Left kidney (tissue), 8 donors: Measurements from ENCODE around the gene TMEM86B. TPM values are rescaled to one million over a fixed set of nuclear protein-coding genes. Genes with fewer than 3 reads are reported as not detected.

Source experiments
- DNase-seq: peaks from one replicate; pipeline ENCODE4 v3.0.0-alpha.2; 2013
- long read RNA-seq, 8 donors: transcript quantifications; one replicate each; lab custom pipeline, GENCODE V29; 2026
- polyA plus RNA-seq: library from polyadenylated mRNA; unstranded; fragments of 120-200 nt; gene quantifications from one replicate; pipeline ENCODE4 v1.2.1, GENCODE V29; 2013; ENCODE audit not compliant: insufficient read length

TMEM86B gene, protein sequence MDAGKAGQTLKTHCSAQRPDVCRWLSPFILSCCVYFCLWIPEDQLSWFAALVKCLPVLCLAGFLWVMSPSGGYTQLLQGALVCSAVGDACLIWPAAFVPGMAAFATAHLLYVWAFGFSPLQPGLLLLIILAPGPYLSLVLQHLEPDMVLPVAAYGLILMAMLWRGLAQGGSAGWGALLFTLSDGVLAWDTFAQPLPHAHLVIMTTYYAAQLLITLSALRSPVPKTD
- 2.8 TPM for polyA plus RNA-seq
- long read RNA-seq, donor 1, partial matches to known transcripts, result 0 of 6 reads
- long read RNA-seq, donor 1, other reads (novel, unspliced or antisense), result 0 of 6 reads
- long read RNA-seq, donor 2, transcript TMEM86B-203 (2 exons, 1,508 nt), result major isoform, 5 of 6 reads
- long read RNA-seq, donor 2, partial matches to known transcripts, result 0 of 6 reads
- long read RNA-seq, donor 2, other reads (novel, unspliced or antisense), result 0 of 6 reads
- long read RNA-seq, donor 3, partial matches to known transcripts, result 0 of 2 reads
- long read RNA-seq, donor 3, other reads (novel, unspliced or antisense), result 0 of 2 reads
- long read RNA-seq, donor 4, partial matches to known transcripts, result 0 of 1 reads
- long read RNA-seq, donor 4, other reads (novel, unspliced or antisense), result 0 of 1 reads
- long read RNA-seq, donor 5, partial matches to known transcripts, result 0 of 2 reads
- long read RNA-seq, donor 5, other reads (novel, unspliced or antisense), result 0 of 2 reads
- long read RNA-seq, donor 6, partial matches to known transcripts, result 0 of 3 reads
- long read RNA-seq, donor 6, other reads (novel, unspliced or antisense), result 0 of 3 reads
- long read RNA-seq, donor 7, partial matches to known transcripts, result 0 of 4 reads
- long read RNA-seq, donor 7, other reads (novel, unspliced or antisense), result 0 of 4 reads
- long read RNA-seq, donor 8, partial matches to known transcripts, result 0 of 1 reads
- long read RNA-seq, donor 8, other reads (novel, unspliced or antisense), result 0 of 1 reads

DNA sequence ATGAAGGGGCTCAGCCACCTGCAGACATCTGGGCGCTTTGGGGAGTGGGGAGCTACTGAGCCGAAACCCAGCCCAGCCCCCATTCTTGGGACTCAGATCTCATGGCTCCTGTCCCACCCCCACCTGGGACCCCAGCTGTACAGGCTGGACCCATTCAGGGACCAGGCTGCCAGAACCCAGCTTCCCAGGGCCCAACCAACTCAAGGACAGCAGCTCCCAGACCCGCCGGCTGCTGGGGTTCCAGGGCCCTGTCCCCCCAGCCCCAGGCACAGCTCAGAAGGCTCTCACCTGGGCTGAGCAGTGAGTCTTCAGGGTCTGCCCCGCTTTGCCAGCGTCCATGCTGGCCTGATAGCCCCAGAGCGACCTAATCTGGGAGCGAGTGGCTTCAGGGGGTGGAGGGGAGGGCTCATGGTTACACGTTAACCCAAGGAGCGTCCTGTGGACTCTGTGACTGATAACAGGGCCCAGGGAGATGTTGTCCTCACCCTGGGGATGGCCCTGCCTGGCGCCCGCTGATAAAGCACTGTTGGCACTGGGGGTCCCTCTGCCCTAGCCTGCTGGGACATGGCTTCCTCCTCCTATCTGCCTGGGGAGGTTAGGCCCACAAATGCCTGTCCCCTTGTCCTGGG, at the start of gene TMEM86B:
Gene TMEM86B, minus strand, starts transcription at position 361 of the 629 bp plus-strand sequence. Its CDS starts 22 bp downstream, at position 339.
- no peak for DNase-seq

DNA sequence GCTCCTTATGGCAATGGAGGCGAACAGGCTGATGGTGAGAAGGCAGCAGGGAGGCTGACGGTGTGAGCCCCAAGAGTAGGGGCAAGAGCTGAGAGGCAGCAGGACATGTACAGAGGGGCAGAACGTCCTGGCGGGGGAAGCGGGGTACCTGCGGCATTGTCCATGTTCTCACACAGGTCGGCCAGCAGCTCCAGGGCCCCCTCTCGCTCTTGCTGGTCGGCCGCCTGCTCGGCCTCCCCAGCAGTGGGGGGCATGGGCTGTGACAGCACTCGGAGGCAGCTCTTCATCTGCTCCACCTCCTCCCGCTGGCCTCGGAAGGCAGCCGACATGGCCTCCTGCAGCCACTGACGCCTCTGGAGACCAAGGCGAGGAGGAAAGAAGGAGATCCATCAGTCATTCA, 48.9 kb upstream of the TMEM86B start:
- no peak for DNase-seq

GRCh38 chr19:55276720-55277430, 48.3 kb upstream of the TMEM86B start:
- DNase-seq, result no peak

GRCh38 chr19:55275851-55276719, 47.5 kb upstream of the TMEM86B start:
- DNase-seq, result no peak

- DNase-seq, result no peak
Observed at GRCh38 chr19:55273978-55274707, 45.6 kb upstream of the TMEM86B start.

DNA sequence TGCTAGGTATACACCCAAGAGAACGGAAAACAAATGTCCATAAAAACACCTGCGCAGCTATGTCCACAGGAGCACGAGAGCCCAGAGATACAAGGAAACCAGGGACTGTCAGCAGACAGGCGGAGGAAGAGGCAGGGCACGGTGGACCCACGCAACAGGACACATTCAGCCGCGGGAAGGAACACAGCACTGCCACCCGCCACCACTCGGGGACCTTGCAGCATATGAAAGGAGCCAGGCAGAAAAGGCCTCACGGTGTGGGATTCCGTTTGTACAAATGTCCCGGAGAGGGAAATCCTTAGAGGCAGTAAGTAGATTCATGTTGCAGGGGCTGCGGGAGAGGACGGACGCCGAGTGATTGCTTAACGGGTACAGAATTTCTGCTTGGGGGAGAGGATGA, 43.6 kb upstream of the TMEM86B start:
- DNase-seq, result no peak

- no peak for DNase-seq
Observed at GRCh38 chr19:55270172-55270942, 41.8 kb upstream of the TMEM86B start.

DNA sequence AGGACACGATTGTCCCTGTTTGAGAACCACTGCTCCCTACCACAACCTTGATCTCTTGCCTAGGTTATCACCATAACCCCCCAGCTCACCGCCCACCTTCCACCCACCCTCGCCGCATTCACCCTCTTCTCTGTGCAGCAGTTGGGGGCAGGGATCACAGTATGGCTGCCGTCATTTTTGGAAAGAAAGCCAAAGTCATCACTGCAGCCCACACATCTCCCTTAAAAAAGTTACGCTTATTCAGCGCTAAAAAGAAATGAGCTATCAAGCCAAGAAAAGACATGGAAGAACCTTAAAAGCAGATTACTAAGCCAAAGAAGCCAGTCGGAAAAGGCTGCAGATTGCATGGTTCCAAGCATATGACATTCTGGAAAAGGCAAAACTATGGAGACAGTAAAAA, 40.7 kb upstream of the TMEM86B start:
- no peak for DNase-seq

- DNase-seq, result no peak
Observed at GRCh38 chr19:55266840-55267239, 38.3 kb upstream of the TMEM86B start.

- no peak for DNase-seq
Observed at GRCh38 chr19:55266404-55266803, 37.8 kb upstream of the TMEM86B start.

- DNase-seq, result no peak
Observed at GRCh38 chr19:55265723-55266386, 37.3 kb upstream of the TMEM86B start.

GRCh38 chr19:55265173-55265572, 36.6 kb upstream of the TMEM86B start:
- no peak for DNase-seq

DNA sequence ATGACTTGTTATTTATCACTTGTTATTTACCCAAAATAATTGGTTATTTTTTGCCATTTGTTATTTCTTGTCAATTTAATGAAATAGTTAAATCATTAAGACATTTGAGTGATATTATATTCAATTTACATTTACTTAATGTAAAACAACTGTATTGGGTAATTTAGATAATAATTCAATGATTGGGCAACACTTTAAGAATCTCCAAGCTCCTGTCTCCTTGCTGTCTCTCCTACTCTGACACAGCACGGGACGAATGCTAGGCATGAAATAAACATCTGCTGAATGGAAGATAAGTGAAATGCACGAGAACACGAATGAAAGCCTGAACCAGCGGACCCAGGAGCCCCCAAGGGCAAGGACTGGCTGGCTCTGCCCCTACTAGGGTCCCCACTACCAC, 36.0 kb upstream of the TMEM86B start:
- no peak for DNase-seq

DNA sequence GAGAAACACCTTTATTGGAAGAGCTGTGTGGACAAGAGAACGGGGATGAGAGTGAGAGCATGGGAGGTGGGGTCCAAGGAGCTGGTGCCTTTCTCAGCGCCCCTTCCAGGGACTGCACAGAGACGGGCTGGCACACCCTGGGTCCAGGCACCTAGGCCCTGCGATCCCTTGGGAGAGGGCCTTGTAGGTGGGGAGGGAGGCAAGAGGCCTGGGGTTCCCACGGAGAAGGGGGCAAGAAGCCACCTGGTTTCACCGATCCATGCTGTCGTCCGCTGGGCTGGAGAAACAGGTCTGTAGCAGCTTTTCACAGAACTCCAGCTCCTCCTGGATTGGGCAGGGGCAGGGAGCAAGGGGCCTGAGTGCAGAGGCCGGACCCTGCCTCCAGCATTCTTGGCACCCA, 33.8 kb upstream of the TMEM86B start:
- DNase-seq, result no peak

DNA sequence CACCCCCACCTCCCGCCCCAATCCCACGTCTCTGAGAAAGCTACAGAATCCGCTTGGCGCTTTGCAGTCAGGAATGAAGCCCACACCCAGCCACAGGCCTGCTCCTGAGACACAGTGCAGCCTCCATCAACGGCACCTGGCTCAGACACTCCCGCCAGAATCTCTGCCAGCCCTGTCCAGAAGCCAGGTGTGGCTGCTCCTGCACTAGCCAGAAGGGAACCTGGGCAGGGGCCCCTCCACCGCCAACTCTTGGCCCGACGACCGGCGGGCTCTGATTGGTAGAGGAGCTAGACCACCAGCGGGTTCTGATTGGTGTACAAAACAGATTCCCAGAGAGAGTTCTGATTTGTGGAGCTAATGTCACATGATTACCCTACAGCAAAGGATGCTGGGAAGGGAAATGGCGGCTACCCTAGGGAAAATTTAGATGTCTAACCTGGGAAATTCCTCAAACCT, 33.1 kb upstream of the TMEM86B start:
- no peak for DNase-seq

- no peak for DNase-seq
Observed at GRCh38 chr19:55259540-55260210, 31.1 kb upstream of the TMEM86B start.

- DNase-seq, result peak; percentile 100
Observed at GRCh38 chr19:55258828-55259539, 30.4 kb upstream of the TMEM86B start, which contains the start of gene PPP6R1. Gene PPP6R1, minus strand, starts transcription at chr19:55259017. Its CDS starts 11,914 bp downstream, at chr19:55247103.
